HG02623 (cell line): Measurements from ENCODE around the gene ATL1.

Experiments used
- ATAC-seq: cut with Tn5 transposase; IDR thresholded peaks from one replicate; pipeline ENCODE4 v1.9.1; 2021; ENCODE audit warnings: moderate library complexity; ENCODE audit not compliant: unreplicated experiment

Gene ATL1

GRCh38 chr14:50559990-50560930 lies at the start of gene ATL1:
Gene ATL1 (plus strand): TSS chr14:50560145. CDS start chr14:50560266, 121 bp downstream.
- ATAC-seq, result no peak

GRCh38 chr14:50510157-50510556 lies 49.8 kb upstream of the ATL1 start:
- ATAC-seq, result no peak

GRCh38 chr14:50512463-50512862 lies 47.5 kb upstream of the ATL1 start:
- no peak for ATAC-seq

GRCh38 chr14:50516091-50516490 lies 43.9 kb upstream of the ATL1 start:
- ATAC-seq, result no peak

- ATAC-seq, result peak; percentile 47
Observed at GRCh38 chr14:50520947-50521815, 38.8 kb upstream of the ATL1 start.

GRCh38 chr14:50521912-50522341 lies 38.0 kb upstream of the ATL1 start:
- peak; percentile 58 for ATAC-seq

- no peak for ATAC-seq
Observed at GRCh38 chr14:50523271-50524041, 36.5 kb upstream of the ATL1 start.

- no peak for ATAC-seq
Observed at GRCh38 chr14:50524060-50524459, 35.9 kb upstream of the ATL1 start.

- ATAC-seq, result no peak
Observed at GRCh38 chr14:50524731-50525515, 35.0 kb upstream of the ATL1 start.

GRCh38 chr14:50528000-50528399 lies 31.9 kb upstream of the ATL1 start:
- no peak for ATAC-seq

GRCh38 chr14:50529288-50530179 lies 30.4 kb upstream of the ATL1 start:
- ATAC-seq, result no peak

GRCh38 chr14:50530358-50530757 lies 29.6 kb upstream of the ATL1 start:
- ATAC-seq, result no peak

GRCh38 chr14:50530794-50531365 lies 29.1 kb upstream of the ATL1 start:
- no peak for ATAC-seq

GRCh38 chr14:50531595-50532501 lies 28.1 kb upstream of the ATL1 start:
- peak; percentile 20 for ATAC-seq

- peak; percentile 91 for ATAC-seq
Observed at GRCh38 chr14:50532502-50533240, 27.3 kb upstream of the ATL1 start, which contains the start of gene MAP4K5. Gene MAP4K5 (minus strand): TSS chr14:50532569. CDS start chr14:50532049, 520 bp downstream.

GRCh38 chr14:50533241-50533705 lies 26.7 kb upstream of the ATL1 start:
- no peak for ATAC-seq

- ATAC-seq, result no peak
Observed at GRCh38 chr14:50533806-50534205, 26.1 kb upstream of the ATL1 start.
